NCI-H187 treated with DMSO at 0.1 percent for 48 hours (cell line): ENCODE results near the gene TM4SF4.

Experiments used
- DNase-seq: peaks from one replicate; lab custom pipeline; 2025; lab: John Stamatoyannopoulos, UW

Gene TM4SF4

DNA sequence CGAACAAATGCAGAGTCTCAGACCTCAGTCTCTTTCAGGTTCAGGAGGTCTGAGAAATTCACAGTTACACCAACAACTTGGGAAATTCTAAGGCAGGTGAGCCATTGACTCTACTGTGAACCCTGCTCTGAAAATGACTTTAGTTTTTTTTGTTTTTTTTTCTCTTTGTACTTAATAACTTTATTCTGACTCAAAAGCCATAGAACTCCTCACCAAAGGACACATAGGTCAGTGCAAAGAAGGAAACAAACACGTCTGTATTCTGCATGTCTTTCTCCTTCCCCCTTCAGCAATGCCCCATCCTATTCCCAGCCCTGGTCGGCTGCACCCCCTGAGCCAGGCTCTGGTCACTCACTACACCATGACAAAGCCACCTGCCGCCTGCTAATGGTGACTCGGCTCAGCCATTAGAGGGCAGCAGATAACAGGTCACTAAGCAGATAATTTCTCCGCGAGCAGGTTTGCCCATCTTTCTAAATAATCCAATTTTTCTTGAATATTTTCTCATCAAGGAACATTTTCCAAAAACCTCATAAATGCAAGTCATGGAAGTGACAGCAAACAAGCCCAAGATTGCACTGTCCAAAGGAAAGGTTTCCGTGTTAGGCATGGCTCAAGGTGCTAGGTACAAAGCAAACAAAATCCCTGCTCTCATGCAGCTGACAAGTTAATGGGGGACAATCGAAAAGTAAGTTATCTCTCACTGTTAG is 37.7 kb downstream of the TM4SF4 start:
- no peak for DNase-seq

DNA sequence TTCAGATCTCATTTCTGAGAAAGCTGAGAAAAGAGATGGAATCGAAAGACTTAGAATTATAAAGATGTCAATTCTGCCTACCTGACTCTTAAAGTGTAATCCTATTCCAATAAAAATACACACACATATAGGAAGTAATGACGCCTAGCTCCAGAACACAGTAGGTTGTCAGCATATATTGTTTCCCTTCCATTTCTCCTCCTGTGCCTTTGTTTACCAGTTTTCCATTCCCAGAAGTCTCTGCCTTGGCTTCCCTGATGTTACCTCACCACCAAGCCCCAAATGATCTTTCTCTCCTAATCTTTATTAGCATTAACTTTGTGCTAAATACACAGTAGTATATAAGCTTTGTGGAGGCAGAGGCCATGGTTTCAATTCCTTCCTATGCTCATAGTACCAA is 40.0 kb downstream of the TM4SF4 start:
- DNase-seq = no peak

- no peak for DNase-seq
Measured at GRCh38 chr3:149515249-149515648, 40.8 kb downstream of the TM4SF4 start.

DNA sequence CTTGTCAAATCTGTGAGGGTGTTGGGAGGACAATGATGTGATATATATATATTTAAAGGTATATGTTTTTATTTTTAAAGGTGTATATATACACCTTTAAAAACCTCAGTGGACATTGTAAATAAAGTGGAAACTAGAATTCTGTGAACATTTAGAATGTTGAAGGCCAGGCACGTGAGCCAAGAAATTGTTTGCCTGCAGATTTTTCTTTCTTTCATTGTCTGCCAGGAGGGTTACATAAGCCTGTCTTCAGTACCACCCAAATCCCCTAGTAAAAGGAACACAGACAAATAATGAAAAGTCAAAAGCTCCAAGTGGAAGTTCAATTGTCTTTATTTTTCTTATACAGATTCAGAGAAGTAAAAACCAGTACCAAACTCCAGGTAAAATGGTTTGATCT is 42.4 kb downstream of the TM4SF4 start:
- DNase-seq = no peak

DNA sequence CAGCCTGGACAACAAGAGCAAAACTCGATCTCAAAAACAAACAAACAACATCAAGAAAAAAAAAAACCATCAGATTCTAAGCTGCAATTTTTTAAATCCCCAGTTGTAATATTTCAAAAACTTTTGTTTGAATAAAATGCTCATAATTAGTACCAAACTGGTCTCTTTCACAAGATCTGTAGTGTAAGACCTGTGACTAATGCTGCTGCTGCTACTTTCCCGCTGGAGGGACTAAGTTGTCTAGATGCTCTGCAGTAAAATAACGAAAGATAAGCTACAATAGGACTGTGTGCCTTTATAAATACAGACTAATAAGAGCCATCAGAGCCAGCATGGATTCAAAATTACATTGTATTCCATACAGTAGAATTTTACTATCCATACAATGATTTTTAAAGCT is 45.4 kb downstream of the TM4SF4 start:
- DNase-seq = no peak

- DNase-seq = no peak
Measured at GRCh38 chr3:149523512-149524299, 49.2 kb downstream of the TM4SF4 start.

DNA sequence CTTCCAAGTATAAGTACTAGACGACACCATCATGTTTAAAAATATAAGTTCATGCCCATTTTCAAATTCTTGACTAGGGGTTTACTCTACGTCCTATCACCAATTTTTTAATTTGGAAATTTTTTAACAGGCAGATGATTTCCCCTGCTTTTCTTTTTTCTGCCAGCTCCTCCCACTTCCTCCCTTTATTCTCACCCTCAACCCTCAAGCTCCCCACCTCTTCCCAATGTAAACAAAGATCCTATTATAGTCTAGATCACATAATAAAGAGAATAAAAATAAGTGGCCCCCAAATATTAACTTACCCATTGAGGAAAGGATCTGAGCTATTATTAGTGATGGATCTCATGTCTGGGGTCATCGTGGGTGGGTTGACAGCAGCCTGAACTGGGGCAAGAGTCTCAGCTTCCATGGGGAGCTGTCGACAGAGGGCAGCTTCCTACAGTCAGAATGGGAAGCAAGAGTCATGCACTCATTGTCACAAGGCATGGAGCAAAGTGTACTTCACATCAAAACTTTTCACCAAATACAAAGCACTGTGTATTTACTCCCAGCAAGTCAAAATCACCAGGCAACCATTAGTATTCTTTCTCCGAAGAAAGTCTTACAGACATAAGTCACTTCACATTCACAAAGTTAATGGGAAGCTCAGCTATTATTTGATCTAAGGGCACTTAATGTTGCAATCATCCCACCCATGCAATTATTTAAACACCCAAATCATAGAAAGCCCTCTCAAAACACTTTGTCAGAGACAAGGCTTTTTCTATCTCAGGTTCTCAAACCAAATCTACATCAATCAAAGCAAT is 53.2 kb downstream of the TM4SF4 start:
- no peak for DNase-seq

DNA sequence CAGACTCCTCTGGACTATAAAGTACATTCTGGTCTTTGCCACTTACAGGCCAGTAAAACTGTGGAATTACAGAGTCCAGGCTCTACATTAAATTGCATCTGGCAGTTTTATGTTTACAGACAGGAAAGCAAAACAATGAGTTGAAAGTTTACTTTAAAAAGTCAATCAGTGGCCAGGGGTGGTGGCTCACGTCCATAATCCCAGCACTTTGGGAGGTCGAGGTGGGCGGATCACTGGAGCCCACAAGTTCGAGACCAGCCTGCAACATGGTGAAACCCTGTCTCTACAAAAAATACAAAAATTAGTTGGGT is 53.8 kb downstream of the TM4SF4 start:
- no peak for DNase-seq

DNA sequence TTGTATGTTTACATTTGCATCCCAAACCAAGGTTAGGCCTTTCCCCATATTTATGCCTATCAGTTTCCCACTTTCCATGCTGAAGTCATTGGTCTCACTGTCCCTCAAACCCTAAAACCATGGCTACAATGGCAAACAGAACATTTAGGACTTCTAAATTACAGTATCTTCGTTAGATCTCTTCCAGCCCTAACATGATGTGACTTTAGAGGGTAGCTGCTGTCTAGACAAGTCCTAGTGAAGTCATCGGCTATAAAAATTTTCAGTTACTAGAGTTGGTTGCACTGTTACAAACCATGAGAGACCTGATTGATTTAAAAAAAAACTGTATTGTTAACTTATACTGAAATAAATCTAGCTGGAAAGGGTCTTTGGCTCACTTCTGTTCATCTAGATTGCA is 54.6 kb downstream of the TM4SF4 start:
- no peak for DNase-seq

- no peak for DNase-seq
Measured at GRCh38 chr3:149532489-149533180, 58.1 kb downstream of the TM4SF4 start.

DNA sequence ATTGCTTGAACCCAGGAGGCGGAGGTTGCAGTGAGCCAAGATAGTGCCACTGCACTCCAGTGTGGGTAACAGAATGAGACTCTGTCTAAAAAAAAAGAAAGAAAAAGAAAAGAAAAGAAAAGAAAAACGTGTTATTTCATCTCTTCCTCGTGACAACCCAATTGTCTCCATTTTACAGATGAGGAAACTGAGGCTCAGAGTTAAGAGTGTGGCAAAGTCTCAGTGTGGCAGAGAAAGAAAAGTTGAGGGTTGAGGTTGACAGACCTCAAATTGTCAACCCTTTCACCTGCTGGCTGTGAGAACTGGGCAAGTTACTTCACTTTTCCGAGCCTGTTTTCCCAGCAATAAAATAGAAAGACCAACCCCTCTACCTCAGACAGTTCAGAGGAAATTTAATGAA is 59.6 kb downstream of the TM4SF4 start:
- no peak for DNase-seq

GRCh38 chr3:149534671-149535332 is 60.3 kb downstream of the TM4SF4 start:
- peak; percentile 62 for DNase-seq

GRCh38 chr3:149535333-149535685 is 60.8 kb downstream of the TM4SF4 start:
- no peak for DNase-seq

GRCh38 chr3:149536429-149536828 is 61.9 kb downstream of the TM4SF4 start:
- no peak for DNase-seq

GRCh38 chr3:149538371-149538770 is 63.9 kb downstream of the TM4SF4 start:
- no peak for DNase-seq

GRCh38 chr3:149541091-149541491 is 66.6 kb downstream of the TM4SF4 start:
- no peak for DNase-seq

DNA sequence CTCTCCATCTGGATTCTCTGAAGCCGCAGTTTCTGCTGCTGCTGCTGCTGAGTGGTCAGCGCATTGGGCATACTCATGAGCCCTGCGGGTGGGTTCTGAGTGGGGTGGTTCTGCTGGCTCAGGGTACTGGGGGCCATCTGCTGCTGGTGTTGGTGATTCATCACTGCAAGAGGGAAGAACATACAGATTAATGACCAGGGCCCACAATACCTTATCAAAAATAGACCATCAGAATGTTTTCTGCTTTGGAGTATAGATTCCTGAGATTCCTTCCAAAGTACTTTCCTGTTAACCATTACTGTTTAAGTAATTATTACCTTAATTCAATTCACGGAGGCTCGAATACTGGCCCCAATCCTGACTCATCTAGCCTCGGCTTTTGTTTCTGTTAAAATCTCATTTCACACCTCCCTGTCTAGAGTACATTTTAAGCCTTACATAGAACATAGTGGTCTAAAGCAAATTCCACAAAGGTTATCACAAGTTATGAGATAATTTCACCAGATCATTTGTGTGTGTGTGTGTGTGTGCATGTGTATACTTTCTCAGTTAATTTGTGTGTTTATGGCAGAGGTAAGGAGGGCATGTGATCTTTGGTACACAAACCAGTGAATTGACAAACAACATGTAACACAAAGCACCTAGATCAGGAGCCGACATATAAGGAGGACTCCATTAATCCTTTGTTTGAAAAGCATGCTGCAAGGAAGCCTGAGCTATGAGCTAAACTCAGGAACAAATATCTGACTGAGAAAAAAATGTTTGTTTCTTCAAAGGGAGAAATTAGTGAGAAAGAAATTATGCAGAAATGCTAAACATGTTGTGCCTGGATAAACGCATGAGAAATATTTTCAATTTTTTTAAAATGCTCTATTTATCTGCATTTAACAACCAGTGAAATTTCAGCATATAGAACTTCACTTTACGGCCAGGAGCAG is 68.1 kb downstream of the TM4SF4 start:
- no peak for DNase-seq

- no peak for DNase-seq
Measured at GRCh38 chr3:149545049-149545448, 70.6 kb downstream of the TM4SF4 start.

DNA sequence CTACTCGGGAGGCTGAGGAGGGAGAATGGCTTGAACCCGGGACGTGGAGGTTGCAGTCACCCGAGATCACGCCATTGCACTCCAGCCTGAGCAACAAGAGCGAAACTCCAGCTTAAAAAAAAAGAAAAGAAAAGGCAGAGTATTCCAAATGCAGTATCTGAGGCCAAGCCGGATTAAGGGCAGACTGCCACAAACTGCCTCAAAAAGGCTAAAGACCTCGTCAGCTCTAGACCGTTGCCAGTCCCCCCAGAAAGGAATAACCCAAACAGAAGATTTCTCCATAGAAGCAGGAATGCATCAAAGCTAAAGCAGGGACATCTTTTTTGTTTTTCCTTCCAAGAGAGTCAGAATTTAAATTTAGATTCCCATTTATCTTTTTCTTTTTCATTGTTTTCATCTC is 72.9 kb downstream of the TM4SF4 start:
- no peak for DNase-seq

DNA sequence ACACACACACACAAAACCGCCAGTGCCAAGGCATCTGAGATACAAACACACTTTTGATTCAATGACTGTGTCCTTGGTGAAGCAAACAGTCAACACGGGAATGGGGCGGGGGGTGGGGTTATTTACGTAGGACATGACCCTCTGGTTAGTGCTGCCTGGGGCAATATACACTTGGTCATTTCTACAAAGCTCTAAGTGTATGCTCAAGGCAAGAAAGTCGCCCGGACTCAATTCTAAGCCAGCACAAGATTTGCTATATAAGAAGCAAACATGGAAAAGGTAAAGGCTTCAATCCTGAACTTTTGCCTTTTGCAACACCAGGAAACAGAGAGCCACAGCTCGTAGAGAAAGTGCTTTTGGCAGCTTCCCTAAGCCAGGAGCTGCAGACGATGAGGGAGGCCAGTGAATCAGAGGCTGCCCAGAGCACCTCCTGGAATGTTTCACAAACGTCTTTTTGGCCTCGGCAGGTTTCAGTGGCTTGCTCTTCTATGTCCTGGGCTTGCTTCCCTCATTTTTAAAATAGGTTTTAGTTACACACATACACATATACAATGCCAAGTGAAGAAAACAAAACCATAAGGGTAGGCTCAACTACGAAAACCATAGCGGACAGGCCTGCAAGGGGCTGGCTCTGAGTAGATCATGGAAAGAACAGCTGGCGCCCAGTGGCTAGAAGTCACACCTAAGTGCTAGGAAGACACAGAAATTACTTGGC is 73.6 kb downstream of the TM4SF4 start:
- DNase-seq = no peak
